Glutamatergic neuron (in vitro differentiated cells): Measurements from ENCODE around the gene R3HCC1L. TPM values are rescaled to one million over a fixed set of nuclear protein-coding genes. Genes with fewer than 3 reads are reported as not detected.

ENCODE experiments used
- DNase-seq: peaks from one replicate; pipeline ENCODE4 v3.0.0; 2022
- H3K27ac Mint-ChIP-seq: one replicate; pipeline ENCODE4 v1.8.0; 2020; ENCODE audit warnings: mild to moderate bottlenecking, mixed read lengths, inconsistent platforms; ENCODE audit not compliant: unreplicated experiment
- H3K27me3 Mint-ChIP-seq: one replicate; pipeline ENCODE4 v1.8.0; 2020; ENCODE audit warnings: mild to moderate bottlenecking, moderate library complexity, mixed read lengths, inconsistent platforms; ENCODE audit not compliant: unreplicated experiment
- H3K36me3 Mint-ChIP-seq: one replicate; pipeline ENCODE4 v1.8.0; 2020; ENCODE audit warnings: mild to moderate bottlenecking, mixed read lengths, inconsistent platforms; ENCODE audit not compliant: unreplicated experiment
- H3K4me1 Mint-ChIP-seq: one replicate; pipeline ENCODE4 v1.8.0; 2020; ENCODE audit warnings: mild to moderate bottlenecking, low read depth, mixed read lengths, inconsistent platforms; ENCODE audit not compliant: unreplicated experiment
- H3K4me3 Mint-ChIP-seq: one replicate; pipeline ENCODE4 v1.8.0; 2020; ENCODE audit warnings: mild to moderate bottlenecking, mixed read lengths, inconsistent platforms; ENCODE audit not compliant: unreplicated experiment
- H3K9me3 Mint-ChIP-seq: one replicate; pipeline ENCODE4 v1.8.0; 2020; ENCODE audit warnings: mild to moderate bottlenecking, moderate library complexity, mixed read lengths, inconsistent platforms; ENCODE audit not compliant: unreplicated experiment
- total RNA-seq: library from RNA; stranded (reverse); fragmentation: NEBNext Ultra II Directional; extraction: Animal tissue kit (Norgen Biotek cat#: 25700); gene quantifications from one replicate; pipeline ENCODE4 v1.2.1, GENCODE V29; 2021; ENCODE audit not compliant: unreplicated experiment
- TF ChIP-seq, protein P1 (sequence below): fragments of 200-600 bp; sonication (generic); IDR thresholded peaks from one replicate; pipeline ENCODE4 v1.5.0; 2021; ENCODE audit not compliant: partially characterized antibody, unreplicated experiment

R3HCC1L gene
- total RNA-seq, 1 donor from 2014 or later: 13.6 TPM

DNA sequence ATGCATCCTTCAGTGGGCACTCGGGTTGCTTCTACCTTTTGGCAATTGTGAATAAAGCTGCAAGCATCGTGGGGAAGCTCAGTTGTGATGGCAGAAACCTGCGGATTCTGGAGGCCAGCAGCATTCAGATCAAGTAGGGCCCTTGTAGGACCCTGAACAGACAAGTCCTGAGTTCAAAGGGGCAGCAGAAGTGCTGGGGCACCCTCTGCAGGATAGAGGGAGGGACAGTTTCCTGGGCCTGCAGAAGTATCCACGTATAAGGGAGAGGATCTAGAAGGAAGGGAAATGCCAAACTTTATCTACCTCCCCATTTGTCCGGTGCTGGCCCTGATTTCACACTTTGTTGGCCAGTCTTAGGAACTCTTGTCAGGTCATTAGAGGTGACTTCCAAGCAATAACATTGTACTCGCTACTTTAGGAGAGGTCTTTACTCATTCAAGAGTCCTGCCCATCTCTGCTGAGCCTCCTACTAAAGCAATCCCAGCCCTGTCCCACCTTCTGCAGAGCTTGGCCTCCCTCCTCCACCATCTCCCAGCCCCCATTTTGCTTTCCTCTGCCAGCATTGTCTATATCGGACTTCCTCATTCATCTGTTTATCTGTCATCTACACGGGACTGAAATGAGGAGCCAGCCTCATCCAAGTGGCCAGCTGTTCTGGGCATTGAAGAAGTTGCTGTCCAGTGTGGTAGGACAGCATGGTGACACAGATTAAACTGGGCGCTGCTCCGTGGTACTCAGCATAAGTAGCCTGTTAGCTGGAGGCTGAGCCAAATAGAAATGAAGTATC is 26.6 kb upstream of the R3HCC1L start:
- DNase-seq: no peak
- no peaks in the 10 kb centered on the region for H3K36me3 Mint-ChIP-seq

DNA sequence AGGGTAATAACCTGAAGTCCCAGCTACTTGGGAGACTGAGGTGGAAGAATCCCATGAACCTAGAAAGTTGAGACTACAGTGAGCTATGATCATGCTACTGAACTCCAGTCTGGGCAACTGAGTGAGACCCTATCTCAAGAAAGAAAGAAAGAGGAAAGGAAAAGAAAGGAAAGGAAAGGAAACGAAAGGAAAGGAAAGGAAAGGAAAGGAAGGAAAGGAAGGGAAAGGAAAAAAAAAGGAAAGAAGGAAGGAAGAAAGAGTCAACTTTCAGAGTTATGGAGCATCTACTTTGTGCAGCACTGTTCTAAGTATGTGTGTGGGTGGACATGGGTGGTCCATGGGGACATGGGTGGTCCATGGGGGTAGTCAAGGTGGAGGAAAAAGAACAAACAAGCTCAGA is 24.1 kb upstream of the R3HCC1L start:
- no peaks in the 10 kb centered on the region for H3K27me3 Mint-ChIP-seq
- DNase-seq: no peak
- no peaks in the 10 kb centered on the region for H3K36me3 Mint-ChIP-seq
- no peaks in the 10 kb centered on the region for H3K4me1 Mint-ChIP-seq
- H3K9me3 Mint-ChIP-seq: peaks cover 1% of the 10 kb centered on the region
- no peak overlapping the region for H3K4me3 Mint-ChIP-seq
- no peak overlapping the region for H3K27ac Mint-ChIP-seq
- TF ChIP-seq, protein P1, sequence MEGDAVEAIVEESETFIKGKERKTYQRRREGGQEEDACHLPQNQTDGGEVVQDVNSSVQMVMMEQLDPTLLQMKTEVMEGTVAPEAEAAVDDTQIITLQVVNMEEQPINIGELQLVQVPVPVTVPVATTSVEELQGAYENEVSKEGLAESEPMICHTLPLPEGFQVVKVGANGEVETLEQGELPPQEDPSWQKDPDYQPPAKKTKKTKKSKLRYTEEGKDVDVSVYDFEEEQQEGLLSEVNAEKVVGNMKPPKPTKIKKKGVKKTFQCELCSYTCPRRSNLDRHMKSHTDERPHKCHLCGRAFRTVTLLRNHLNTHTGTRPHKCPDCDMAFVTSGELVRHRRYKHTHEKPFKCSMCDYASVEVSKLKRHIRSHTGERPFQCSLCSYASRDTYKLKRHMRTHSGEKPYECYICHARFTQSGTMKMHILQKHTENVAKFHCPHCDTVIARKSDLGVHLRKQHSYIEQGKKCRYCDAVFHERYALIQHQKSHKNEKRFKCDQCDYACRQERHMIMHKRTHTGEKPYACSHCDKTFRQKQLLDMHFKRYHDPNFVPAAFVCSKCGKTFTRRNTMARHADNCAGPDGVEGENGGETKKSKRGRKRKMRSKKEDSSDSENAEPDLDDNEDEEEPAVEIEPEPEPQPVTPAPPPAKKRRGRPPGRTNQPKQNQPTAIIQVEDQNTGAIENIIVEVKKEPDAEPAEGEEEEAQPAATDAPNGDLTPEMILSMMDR: no peak

More for the DNA sequence above, 26.6 kb upstream of the R3HCC1L start:
- Mint-ChIP-seq H3K4me3 (no peak overlapping the region), H3K27ac (no peak overlapping the region), H3K27me3 (no peaks in the 10 kb centered on the region), H3K4me1 (peaks cover 2% of the 10 kb centered on the region), H3K9me3 (peaks cover 1% of the 10 kb centered on the region)
- TF ChIP-seq, protein P1: no peak

DNA sequence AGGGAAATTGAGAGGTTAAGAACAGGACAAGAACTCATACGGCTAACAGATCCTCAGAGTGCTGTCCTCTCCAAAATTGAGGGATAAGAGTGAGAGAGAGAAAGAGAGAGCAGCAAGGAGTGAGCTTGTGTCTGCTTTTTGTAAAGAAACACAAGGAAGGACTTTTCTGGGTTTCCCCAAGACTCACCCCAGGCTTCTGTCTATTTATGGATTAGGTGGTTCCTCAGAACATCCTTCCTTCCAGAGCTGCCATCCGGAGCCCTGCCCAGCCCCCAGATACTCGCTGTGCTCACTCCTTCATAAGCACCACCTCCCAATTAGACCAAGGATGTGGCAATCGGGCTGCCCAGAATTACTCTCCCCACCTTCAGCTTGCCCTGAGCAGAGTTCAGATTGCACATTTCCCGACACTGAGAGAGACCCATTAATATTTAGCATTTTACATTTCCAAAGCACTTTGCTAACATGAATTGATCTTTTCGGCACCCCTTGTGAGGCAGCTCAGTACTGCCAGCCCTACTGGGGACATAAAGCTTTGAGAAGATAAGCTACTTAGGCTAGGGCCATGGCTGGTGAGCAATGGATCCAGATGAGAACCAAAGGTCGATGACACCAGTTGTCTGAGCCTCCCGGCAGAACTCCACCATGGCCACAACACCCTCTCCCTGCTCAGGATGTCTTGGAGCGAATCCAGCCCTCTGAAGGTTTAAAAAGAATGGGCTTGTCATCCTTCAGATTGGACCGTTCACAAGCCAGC is 19.2 kb upstream of the R3HCC1L start:
- H3K27me3 Mint-ChIP-seq: no peaks in the 10 kb centered on the region
- no peak overlapping the region for H3K27ac Mint-ChIP-seq
- peaks cover 3% of the 10 kb centered on the region for H3K9me3 Mint-ChIP-seq
- TF ChIP-seq, protein P1: no peak
- H3K36me3 Mint-ChIP-seq: peaks cover 6% of the 10 kb centered on the region
- DNase-seq: no peak
- H3K4me1 Mint-ChIP-seq: no peaks in the 10 kb centered on the region
- no peak overlapping the region for H3K4me3 Mint-ChIP-seq

DNA sequence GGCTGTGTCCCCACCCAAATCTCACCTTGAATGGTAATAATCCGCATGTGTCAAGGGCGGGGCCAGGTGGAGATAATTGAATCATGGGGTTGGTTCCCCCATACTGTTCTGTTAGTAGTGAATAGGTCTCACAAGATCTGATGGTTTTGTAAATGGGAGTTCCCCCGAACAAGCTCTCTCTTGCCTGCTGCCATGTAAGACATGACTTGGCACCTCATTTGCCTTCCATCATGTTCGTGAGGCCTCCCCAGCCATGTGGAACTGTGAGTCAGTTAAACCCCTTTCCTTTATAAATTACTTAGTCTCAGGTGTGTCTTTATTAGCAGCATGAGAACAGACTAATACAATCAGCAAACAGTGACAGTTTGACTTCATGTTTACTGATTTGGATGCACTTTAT is 14.6 kb upstream of the R3HCC1L start:
- Mint-ChIP-seq H3K27ac (no peak overlapping the region), H3K4me3 (no peak overlapping the region), H3K27me3 (no peaks in the 10 kb centered on the region), H3K36me3 (peaks cover 19% of the 10 kb centered on the region), H3K4me1 (no peaks in the 10 kb centered on the region), H3K9me3 (peaks cover 4% of the 10 kb centered on the region)
- TF ChIP-seq, protein P1: no peak
- no peak for DNase-seq
